Stromal cell of bone marrow (primary cell): Measurements from ENCODE around the gene NUMB.
"Not testable (repeated sequence)": the region's sequence is repeated elsewhere in the genome, so short reads cannot be mapped to it uniquely, and the experiment has no call there.

Source experiments
- DNase-seq: peaks from one replicate; pipeline ENCODE4 v3.0.0-alpha.2; 2012; ENCODE audit warnings: low read depth

The NUMB gene

DNA sequence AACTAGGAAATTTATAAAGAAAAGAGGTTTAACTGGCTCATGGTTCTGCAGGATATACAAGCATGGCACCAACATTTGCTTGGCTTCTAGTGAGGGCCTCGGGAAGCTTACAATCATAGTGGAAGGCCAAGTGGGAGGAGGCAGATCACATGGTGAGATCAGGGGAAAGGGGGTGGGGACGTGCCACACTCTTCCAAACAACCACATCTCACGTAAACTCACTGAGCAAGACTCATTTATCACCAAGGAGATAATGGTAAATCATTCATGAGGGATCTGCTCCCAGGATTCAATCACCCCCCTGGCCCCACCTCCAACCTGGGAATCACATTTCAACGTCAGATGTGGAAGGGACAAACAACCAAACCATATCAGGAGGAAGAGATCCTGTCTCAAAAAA is 35.8 kb downstream of the NUMB start:
- DNase-seq = no peak

DNA sequence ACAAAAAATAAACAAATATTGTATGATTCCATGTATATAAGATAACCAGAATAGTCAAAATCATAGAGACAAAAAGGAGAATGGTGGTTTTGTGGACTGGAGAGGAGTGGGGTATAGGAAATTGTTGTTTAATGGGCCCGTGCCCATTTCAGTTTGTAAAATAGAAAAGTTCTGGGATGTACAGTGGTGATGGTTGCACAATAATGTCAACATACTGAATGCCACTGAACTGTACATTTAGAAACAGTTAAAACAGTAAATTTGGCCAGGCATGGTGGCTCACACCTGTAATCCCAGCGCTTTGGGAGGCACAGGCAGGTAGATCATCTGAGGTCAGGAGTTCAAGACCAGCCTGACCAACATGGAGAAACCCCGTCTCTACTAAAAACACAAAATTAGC is 40.1 kb downstream of the NUMB start:
- no peak for DNase-seq

DNA sequence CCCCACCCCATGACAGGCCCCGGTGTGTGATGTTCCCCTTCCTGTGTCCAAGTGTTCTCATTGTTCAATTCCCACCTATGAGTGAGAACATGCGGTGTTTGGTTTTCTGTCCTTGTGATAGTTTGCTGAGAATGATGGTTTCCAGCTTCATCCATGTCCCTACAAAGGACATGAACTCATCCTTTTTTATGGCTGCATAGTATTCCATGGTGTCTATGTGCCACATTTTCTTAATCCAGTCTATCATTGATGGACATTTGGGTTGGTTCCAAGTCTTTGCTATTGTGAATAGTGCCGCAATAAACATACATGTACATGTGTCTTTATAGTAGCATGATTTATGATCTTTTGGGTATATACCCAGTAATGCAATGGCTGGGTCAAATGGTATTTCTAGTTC is 52.1 kb downstream of the NUMB start:
- not testable (repeated sequence) for DNase-seq

GRCh38 chr14:73403181-73403752 is 55.1 kb downstream of the NUMB start:
- DNase-seq = no peak

DNA sequence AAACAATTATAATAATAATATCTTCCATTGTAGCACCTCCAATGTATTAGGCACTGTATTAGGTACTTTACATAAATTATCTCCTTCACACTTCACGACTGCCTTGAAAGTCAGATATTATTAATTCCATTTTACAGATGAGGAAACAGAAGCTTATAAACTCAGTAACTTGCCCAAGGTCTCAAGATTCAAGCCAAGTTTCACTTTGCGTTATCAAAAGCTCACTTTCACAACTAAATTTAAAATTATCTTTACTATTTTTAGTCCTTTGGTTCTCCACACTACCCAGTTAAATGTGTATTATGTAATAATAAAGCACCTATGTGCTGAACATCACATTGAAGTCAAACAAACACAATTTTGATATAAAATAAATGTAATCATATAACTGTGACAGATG is 55.8 kb downstream of the NUMB start:
- DNase-seq = no peak

- no peak for DNase-seq
Measured at GRCh38 chr14:73397810-73398209, 60.5 kb downstream of the NUMB start.

DNA sequence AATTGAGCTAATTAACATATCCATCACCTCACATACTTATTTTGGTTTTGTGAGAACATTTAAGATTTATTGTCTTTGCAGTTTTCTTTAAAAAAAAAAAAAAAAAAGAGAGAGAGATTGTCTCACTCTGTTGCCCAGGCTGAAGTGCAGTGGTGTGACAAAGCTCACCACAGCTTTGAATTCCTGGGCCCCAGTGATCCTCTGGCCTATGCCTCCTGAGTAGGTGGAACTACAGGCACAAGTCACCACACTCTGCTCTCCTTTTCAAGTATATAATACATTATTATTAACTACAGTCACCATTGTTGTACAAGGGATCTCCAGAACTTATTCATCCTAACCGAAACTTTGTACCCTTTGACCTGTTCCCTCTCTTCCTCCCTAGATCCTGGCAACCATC is 64.0 kb downstream of the NUMB start:
- no peak for DNase-seq

DNA sequence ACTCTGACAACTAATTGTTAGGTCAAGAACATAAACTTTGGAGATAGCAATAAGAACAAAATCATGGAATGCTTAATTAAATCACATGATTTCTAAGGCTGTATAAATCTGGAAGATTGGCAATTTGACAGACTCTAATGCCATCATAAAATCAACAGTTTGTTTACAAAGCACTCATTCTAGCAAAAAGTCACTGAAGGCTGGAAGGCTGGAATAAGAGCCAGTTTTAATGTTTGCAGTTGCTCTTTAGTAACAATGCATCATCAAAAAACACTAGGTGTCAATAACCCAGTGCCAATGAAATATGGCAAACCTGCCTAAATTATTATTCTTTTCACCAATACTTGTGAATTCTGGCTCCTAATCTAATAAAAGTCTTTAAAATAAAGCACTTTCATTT is 65.0 kb downstream of the NUMB start:
- no peak for DNase-seq

- DNase-seq = no peak
Measured at GRCh38 chr14:73392329-73393257, 65.8 kb downstream of the NUMB start.

- DNase-seq = not testable (repeated sequence)
Measured at GRCh38 chr14:73387860-73388259, 70.5 kb downstream of the NUMB start.

DNA sequence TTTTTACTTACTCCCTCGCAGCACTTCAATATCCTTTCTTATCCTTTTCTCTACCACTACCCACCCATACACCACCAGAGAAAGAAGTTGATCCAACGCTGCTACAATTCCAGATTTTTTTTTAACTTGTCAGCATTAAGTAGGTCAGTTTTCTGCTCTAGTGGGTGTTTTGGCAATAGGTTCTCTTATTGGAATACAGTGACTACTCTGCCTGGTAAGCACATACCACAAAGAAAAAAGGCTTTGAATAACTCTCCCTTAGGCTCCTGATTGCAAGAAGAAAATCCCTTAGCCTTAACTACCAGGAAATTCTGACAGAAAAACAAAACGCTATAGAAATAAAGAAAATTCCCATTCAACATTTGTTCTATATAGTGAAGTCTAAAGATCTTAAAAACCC is 72.0 kb downstream of the NUMB start:
- DNase-seq = peak; percentile 5

GRCh38 chr14:73385021-73385420 is 73.3 kb downstream of the NUMB start:
- not testable (repeated sequence) for DNase-seq

DNA sequence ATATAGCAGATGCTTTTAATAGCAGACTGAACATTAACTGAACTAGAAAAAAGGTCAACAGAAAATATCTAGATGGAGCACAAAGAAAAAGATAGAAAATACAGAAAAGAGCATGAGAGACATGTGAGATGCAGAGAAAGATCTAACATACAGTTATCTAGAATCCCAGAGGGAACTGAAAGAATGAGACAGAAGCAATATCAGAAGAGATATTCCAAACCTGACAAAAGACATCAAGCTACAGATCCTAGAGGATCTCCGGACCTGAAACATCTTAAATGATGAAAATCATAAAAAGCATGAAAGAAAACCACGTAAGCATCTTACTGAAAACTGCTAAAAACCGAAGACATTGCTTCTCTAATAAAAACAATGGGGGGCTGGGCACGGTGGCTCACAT is 75.0 kb downstream of the NUMB start:
- DNase-seq = no peak

GRCh38 chr14:73381380-73382013 is 76.8 kb downstream of the NUMB start:
- no peak for DNase-seq

DNA sequence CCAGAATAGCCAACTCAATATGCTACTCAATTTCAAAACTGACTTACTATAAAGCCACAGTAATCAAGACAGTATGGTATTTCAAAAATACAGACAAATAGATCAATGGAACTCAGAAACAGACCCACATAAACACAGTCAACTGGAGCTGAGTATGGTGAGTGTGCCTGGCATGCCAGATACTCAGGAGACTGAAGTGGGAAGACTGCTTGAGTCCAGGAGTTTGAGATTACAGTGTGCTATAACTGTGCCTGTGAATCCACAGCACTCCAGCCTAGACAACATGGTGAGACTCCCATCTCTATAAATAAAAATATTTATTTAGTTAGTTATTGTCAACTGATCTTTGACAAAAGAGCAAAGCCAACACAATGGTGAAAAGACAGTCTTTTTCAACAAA is 81.8 kb downstream of the NUMB start:
- DNase-seq = no peak

DNA sequence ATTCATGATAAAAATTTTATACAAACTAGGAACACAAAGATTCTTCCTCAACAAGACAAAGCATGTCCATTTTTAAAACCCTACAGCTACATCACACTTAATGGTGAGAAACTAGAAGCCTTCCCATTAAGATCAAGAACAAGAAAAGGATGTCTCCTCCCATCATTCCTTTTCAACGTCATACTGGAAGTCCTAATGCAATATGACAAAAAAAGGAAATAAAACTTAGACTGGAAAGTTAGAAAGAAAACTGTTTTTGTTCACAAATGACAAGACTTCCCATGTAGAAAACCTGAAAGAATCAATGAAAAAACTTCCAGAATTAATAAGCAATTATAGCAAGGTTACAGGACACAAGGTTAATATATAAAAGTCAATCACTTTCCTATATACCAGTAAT is 82.5 kb downstream of the NUMB start:
- DNase-seq = no peak

- DNase-seq = no peak
Measured at GRCh38 chr14:73374218-73374617, 84.1 kb downstream of the NUMB start.

GRCh38 chr14:73372529-73372928 is 85.8 kb downstream of the NUMB start:
- DNase-seq = no peak

DNA sequence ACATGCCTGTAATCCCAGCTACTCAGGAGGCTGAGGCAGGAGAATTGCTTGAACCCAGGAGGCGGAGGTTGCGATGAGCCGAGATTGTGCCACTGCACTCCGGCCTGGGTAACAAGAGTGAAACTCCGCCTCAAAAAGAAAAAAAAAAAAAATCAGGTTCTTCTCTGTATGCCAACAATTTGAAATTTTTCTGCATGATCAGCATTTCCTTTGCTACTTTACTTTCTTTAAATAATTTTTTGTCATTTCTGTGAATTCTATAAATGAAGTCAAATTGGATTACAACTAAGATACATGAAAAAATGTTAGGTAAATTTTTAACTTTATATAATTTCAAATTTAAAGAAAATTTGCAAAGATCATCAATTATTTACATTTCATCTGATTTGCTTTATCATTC is 87.8 kb downstream of the NUMB start:
- DNase-seq = no peak

DNA sequence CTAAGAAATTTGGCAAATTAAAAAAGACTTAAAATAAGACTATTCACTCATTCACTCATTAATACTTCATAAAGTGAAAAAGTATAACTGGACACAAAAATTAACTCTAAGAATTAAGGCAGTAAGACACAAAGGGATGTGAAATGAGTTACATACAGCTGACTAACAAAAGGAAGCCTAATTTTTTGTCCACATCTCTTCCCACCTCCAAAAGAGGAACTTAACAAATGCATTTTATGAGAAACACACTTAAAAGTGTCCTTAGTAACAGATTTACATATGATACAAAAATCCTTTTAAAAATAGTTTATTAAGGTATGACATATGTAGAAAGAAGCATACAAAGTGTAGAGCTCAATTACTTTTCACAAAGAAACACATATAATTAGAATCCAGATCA is 88.9 kb downstream of the NUMB start:
- no peak for DNase-seq

DNA sequence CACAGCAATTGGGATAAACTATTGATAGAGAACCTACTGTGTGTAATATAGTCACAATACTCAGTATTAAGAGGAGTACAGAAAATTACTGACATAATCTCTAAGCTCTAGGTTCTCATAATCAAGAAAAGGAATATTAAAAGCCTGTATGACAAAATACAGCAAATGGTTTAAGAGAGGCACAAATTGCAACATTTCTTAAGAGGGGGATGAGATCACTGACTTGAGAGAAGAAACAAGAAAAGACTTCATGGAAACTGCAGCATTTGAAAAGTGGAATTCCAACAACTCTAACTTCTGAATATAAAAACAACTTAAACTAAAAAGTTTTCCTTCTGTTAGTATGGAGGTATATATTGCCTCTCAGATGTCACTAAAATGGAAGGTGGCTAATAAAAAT is 89.7 kb downstream of the NUMB start:
- peak; percentile 1 for DNase-seq

- DNase-seq = peak; percentile 3
Measured at GRCh38 chr14:73365727-73366126, 92.6 kb downstream of the NUMB start.

DNA sequence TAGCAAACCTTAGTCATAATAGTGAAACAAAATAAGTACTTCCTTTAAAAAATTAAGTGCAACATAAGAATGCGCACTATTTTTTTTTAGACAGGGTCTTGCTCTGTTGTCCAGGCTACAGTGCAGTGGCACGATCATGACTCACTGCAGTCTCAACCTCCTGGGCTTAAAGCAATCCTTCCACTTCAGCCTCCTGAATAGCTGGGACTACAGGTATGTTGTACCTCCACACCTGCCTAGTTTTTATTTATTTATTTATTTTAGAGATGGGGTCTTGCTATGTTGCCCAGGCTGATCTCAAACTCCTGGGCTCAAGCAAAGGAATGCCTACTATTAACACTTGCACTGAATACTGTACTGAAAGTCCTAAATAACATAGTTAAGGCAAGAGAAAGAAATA is 93.8 kb downstream of the NUMB start:
- DNase-seq = no peak
